Left lung (tissue), 10 donors: ENCODE data around the gene FBRSL1. TPM values are rescaled to one million over a fixed set of nuclear protein-coding genes. Genes with fewer than 3 reads are reported as not detected.

ENCODE experiments used
- ATAC-seq: fragments of 200-7000 bp; cut with Tn5 transposase; one replicate; pipeline ENCODE4 v1.9.1; 2020; ENCODE audit warnings: moderate library complexity
- DNase-seq, 4 donors: peaks; one replicate each; pipeline ENCODE4 v3.0.0-alpha.2; 2013 to 2020
- H3K27ac ChIP-seq, 2 donors: fragments of 200-600 bp; sonication (generic) in 1 of 2; one replicate each; pipeline versions ENCODE4 v1.5.0 to v1.8.0; 2020 to 2021
- H3K27me3 ChIP-seq, 2 donors: fragments of 200-600 bp; sonication (generic) in 1 of 2; one replicate each; pipeline versions ENCODE4 v1.5.0 to v1.8.0; 2020 to 2021
- H3K36me3 ChIP-seq, 2 donors: fragments of 200-600 bp; sonication (generic) in 1 of 2; one replicate each; pipeline versions ENCODE4 v1.5.0 to v1.8.0; 2020 to 2021
- H3K4me1 ChIP-seq, 2 donors: fragments of 200-600 bp; one replicate each; pipeline ENCODE4 v1.8.0; 2021
- H3K4me3 ChIP-seq, 2 donors: fragments of 200-600 bp; sonication (generic) in 1 of 2; one replicate each; pipeline versions ENCODE4 v1.5.0 to v1.8.0; 2020 to 2021; ENCODE audit warnings: mild to moderate bottlenecking in 1 of 2
- H3K9me3 ChIP-seq, 2 donors: fragments of 200-600 bp; sonication (generic) in 1 of 2; one replicate each; pipeline versions ENCODE4 v1.5.0 to v1.8.0; 2020 to 2021
- CTCF ChIP-seq, 2 donors: fragments of 200-600 bp; sonication (generic) in 1 of 2; IDR thresholded peaks; one replicate each; pipeline versions ENCODE4 v1.5.0 to v1.8.0; 2021; ENCODE audit warnings: antibody characterized with exemption in 2 of 2
- intact Hi-C, 2 donors: fragments of 100-400 bp; cut with DNase I; formaldehyde crosslinking; loops; one replicate each; pipeline versions ENCODE4 v1.11.2 to v1.14.2; 2022
- polyA plus RNA-seq, 6 donors: library from polyadenylated mRNA; unstranded; fragments of 120-200 nt; gene quantifications; one replicate each; pipeline ENCODE4 v1.2.1, GENCODE V29; 2013; ENCODE audit not compliant: insufficient read length in 6 of 6
- total RNA-seq, 2 donors: library from RNA; stranded (reverse); fragmentation: NEBNext Ultra II Directional; extraction: Animal tissue kit (Norgen Biotek cat#: 25700); gene quantifications; one replicate each; pipeline ENCODE4 v1.2.1, GENCODE V29; 2021
- donor health status: DM: no; HTN: yes; CAD: no.
- donor health status: DM: no; HTN: no; CAD: no.

Gene FBRSL1
- total and polyA plus RNA-seq, 8 donors = 44.7 to 113 (median 83.9) TPM

DNA sequence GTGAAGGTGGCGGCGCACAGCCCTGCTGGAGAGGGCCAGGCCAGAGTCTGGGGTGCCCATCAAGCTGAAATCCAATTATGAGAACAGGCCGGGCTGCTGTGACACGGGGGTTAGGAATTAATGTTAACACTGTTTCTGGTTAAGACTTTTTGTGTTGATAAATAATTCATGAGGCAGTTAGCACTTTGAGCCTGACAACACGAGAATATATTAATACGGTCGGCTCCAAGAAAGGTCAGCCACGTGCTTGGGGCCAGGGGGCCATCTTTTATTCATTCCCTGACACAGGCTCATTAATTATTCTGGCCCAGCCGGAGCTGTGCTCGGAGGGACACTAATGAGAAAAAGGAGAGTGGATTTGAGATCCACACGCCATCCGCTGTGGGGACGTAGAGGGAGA is 45.1 kb downstream of the FBRSL1 start:
- Histone ChIP-seq H3K4me1 (no peaks in the 10 kb centered on the region), H3K4me3 (no peak overlapping the region), H3K27me3 (no peaks in the 10 kb centered on the region), H3K27ac (no peak overlapping the region), H3K36me3 (no peaks in the 10 kb centered on the region), H3K9me3 (no peaks in the 10 kb centered on the region)
- no peak for DNase-seq
- ATAC-seq = no peak
- intact Hi-C loops = no loop called here
- TF ChIP-seq CTCF (IDR thresholded peaks at IDR 0.05) = no peak

GRCh38 chr12:132536102-132536876 is 46.3 kb downstream of the FBRSL1 start:
- Histone ChIP-seq H3K36me3 (no peaks in the 10 kb centered on the region), H3K4me3 (no peak overlapping the region), H3K9me3 (no peaks in the 10 kb centered on the region), H3K4me1 (no peaks in the 10 kb centered on the region), H3K27ac (no peak overlapping the region), H3K27me3 (no peaks in the 10 kb centered on the region)
- ATAC-seq (no peak), DNase-seq (no peak)
- TF ChIP-seq CTCF (IDR thresholded peaks at IDR 0.05) = no peak
- intact Hi-C loops = no loop called here

DNA sequence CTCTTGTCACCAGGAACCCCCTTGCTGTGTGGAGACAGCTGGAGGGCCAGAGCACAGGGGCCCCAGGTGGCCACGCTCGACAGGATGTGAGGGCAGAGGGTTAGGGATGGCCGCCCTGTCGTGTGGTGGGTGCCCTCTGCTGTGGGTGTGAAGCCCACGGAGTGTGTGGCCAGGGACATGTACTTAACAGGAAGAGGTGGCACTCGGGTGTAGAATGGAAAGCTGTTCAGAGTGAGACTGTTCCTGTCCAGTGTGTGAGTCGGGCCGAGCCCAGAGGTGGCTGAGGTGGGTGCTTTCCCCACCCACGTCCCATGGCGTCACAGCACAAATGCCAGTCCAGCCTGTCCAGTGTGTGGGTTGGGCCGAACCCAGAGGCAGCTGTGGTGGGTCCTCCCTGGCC is 47.1 kb downstream of the FBRSL1 start:
- no peaks in the 10 kb centered on the region for H3K36me3 ChIP-seq
- H3K4me3 ChIP-seq = no peak overlapping the region
- TF ChIP-seq CTCF (IDR thresholded peaks at IDR 0.05) = no peak
- H3K4me1 ChIP-seq = no peaks in the 10 kb centered on the region
- H3K27me3 ChIP-seq = no peaks in the 10 kb centered on the region
- ATAC-seq (no peak), DNase-seq (no peak)
- H3K9me3 ChIP-seq = no peaks in the 10 kb centered on the region
- intact Hi-C loops = no loop called here
- H3K27ac ChIP-seq = no peak overlapping the region

GRCh38 chr12:132537836-132538662 is 48.1 kb downstream of the FBRSL1 start:
- DNase-seq (no peak), ATAC-seq (no peak)
- no peaks in the 10 kb centered on the region for H3K36me3 ChIP-seq
- H3K4me3 ChIP-seq = no peak overlapping the region
- no peaks in the 10 kb centered on the region for H3K9me3 ChIP-seq
- intact Hi-C loops = no loop called here
- TF ChIP-seq CTCF (IDR thresholded peaks at IDR 0.05) = no peak
- H3K4me1 ChIP-seq = no peaks in the 10 kb centered on the region
- H3K27ac ChIP-seq = no peak overlapping the region
- H3K27me3 ChIP-seq = no peaks in the 10 kb centered on the region

- no peak for DNase-seq
- no peaks in the 10 kb centered on the region for H3K36me3 ChIP-seq
- intact Hi-C loops = no loop called here
- no peaks in the 10 kb centered on the region for H3K9me3 ChIP-seq
- no peak overlapping the region for H3K27ac ChIP-seq
- ATAC-seq = no peak
- no peak overlapping the region for H3K4me3 ChIP-seq
- H3K4me1 ChIP-seq = no peaks in the 10 kb centered on the region
- no peaks in the 10 kb centered on the region for H3K27me3 ChIP-seq
- TF ChIP-seq CTCF (IDR thresholded peaks at IDR 0.05) = no peak
Observed at GRCh38 chr12:132538663-132538990, 48.7 kb downstream of the FBRSL1 start.
